IMR-90 (cell line): Measurements from ENCODE around the gene FEN1. TPM values are rescaled to one million over a fixed set of nuclear protein-coding genes. Genes with fewer than 3 reads are reported as not detected.

Experiments
- ATAC-seq: fragments of 200-7000 bp; cut with Tn5 transposase; 2 replicates; pipeline ENCODE4 v1.9.1; 2020; ENCODE audit warnings: low read depth, mild to moderate bottlenecking, moderate library complexity
- BruUV-seq: library from RNA; stranded (reverse); fragments of 400-500 nt; replicated peaks from 2 replicates; lab custom pipeline; 2021; lab: Mats Ljungman, UMichigan
- CTCF ChIA-PET: fragments of 300-600 bp; formaldehyde crosslinking; extraction: SDS; loops from one replicate; lab custom pipeline; 2021; ENCODE audit warnings: antibody characterized with exemption; lab: Yijun Ruan, JAX
- POLR2A ChIA-PET: fragments of 300-600 bp; sonication (Branson Sonifier 250); formaldehyde crosslinking; loops from one replicate; lab custom pipeline; 2022; ENCODE audit warnings: antibody characterized with exemption; ENCODE audit not compliant: unreplicated experiment; lab: Charles Lee
- DNase-seq: peaks from one replicate; pipeline ENCODE4 v3.0.0; 2013
- H2AFZ ChIP-seq: replicated peaks from 2 replicates; pipeline ENCODE3; 2013; ENCODE audit warnings: low read length, mild to moderate bottlenecking; ENCODE audit not compliant: poor library complexity
- H2AK5ac ChIP-seq: 2 replicates; pipeline ENCODE4 v1.6.1; 2013; ENCODE audit warnings: low read depth, low read length, inconsistent platforms
- H2AK9ac ChIP-seq: replicated peaks from 2 replicates; pipeline ENCODE3; 2013; ENCODE audit warnings: mild to moderate bottlenecking, low read depth, low read length, moderate library complexity; ENCODE audit not compliant: poor library complexity
- H2BK120ac ChIP-seq: 2 replicates; pipeline ENCODE4 v1.6.1; 2013; ENCODE audit warnings: low read depth, low read length, inconsistent platforms
- H2BK15ac ChIP-seq: 3 replicates; pipeline ENCODE4 v1.6.1; 2013; ENCODE audit warnings: low read depth, low read length, inconsistent platforms
- H2BK20ac ChIP-seq: 2 replicates; pipeline ENCODE4 v1.6.1; 2013; ENCODE audit warnings: low read depth, mild to moderate bottlenecking, inconsistent platforms, low read length, moderate library complexity
- H2BK5ac ChIP-seq: 2 replicates; pipeline ENCODE4 v1.6.1; 2013; ENCODE audit warnings: mild to moderate bottlenecking, low read depth, low read length, inconsistent platforms; ENCODE audit not compliant: poor library complexity, severe bottlenecking
- H3K14ac ChIP-seq: replicated peaks from 2 replicates; pipeline ENCODE4 v1.6.1; 2013; ENCODE audit warnings: low read depth, low read length, inconsistent platforms
- H3K18ac ChIP-seq: 2 replicates; pipeline ENCODE4 v1.6.1; 2013; ENCODE audit warnings: low read depth, low read length, control low read depth
- H3K23ac ChIP-seq: 2 replicates; pipeline ENCODE4 v1.6.1; 2013; ENCODE audit warnings: low read depth, low read length, inconsistent platforms
- H3K27ac ChIP-seq: 2 replicates; pipeline ENCODE4 v1.5.1; 2013; ENCODE audit warnings: mild to moderate bottlenecking, control low read depth, low read length; ENCODE audit not compliant: insufficient read depth
- H3K27me3 ChIP-seq: 2 replicates; pipeline ENCODE4 v1.6.1; 2013; ENCODE audit warnings: low read length; ENCODE audit not compliant: control insufficient read depth, insufficient read depth
- H3K36me3 ChIP-seq: 2 replicates; pipeline ENCODE4 v1.6.1; 2013; ENCODE audit warnings: low read length, mixed read lengths; ENCODE audit not compliant: control insufficient read depth, insufficient read depth
- H3K4ac ChIP-seq: 2 replicates; pipeline ENCODE4 v1.6.1; 2013; ENCODE audit warnings: low read depth, low read length, inconsistent platforms
- H3K4me1 ChIP-seq: 2 replicates; pipeline ENCODE4 v1.6.1; 2013; ENCODE audit warnings: low read length, mixed read lengths; ENCODE audit not compliant: control insufficient read depth, insufficient read depth
- H3K4me2 ChIP-seq: 2 replicates; pipeline ENCODE4 v1.6.1; 2013; ENCODE audit warnings: low read depth, mild to moderate bottlenecking, control low read depth, low read length, moderate library complexity
- H3K4me3 ChIP-seq: 2 replicates; pipeline ENCODE4 v1.5.1; 2013; ENCODE audit warnings: low read depth, mild to moderate bottlenecking, control low read depth, low read length, moderate library complexity; ENCODE audit not compliant: insufficient read depth
- H3K56ac ChIP-seq: 2 replicates; pipeline ENCODE4 v1.6.1; 2013; ENCODE audit warnings: low read length, inconsistent platforms; ENCODE audit not compliant: insufficient read depth; ENCODE audit errors: extremely low read depth
- H3K79me1 ChIP-seq, 2 experiments: 2 replicates each; pipeline ENCODE4 v1.6.1; 2013; ENCODE audit warnings: low read length in 2 of 2, inconsistent platforms in 1 of 2, low read depth in 1 of 2
- H3K9ac ChIP-seq: 2 replicates; pipeline ENCODE4 v1.6.1; 2013; ENCODE audit warnings: low read depth, low read length, control low read depth
- H3K9me1 ChIP-seq: 2 replicates; pipeline ENCODE4 v1.6.1; 2013; ENCODE audit warnings: low read length, inconsistent platforms; ENCODE audit not compliant: insufficient read depth
- H3K9me3 ChIP-seq: 2 replicates; pipeline ENCODE4 v1.6.1; 2013; ENCODE audit warnings: low read length; ENCODE audit not compliant: control insufficient read depth, insufficient read depth
- H4K20me1 ChIP-seq: 2 replicates; pipeline ENCODE4 v1.6.1; 2013; ENCODE audit warnings: low read length, inconsistent platforms; ENCODE audit not compliant: insufficient read depth
- H4K5ac ChIP-seq: 2 replicates; pipeline ENCODE4 v1.6.1; 2013; ENCODE audit warnings: mild to moderate bottlenecking, low read depth, low read length, control low read depth
- H4K8ac ChIP-seq, 2 experiments: 2 replicates each; pipeline ENCODE4 v1.6.1; 2013; ENCODE audit warnings: low read depth in 2 of 2, low read length in 2 of 2, control low read depth in 1 of 2, inconsistent platforms in 1 of 2
- H4K91ac ChIP-seq: 2 replicates; pipeline ENCODE4 v1.6.1; 2013; ENCODE audit warnings: low read depth, low read length, inconsistent platforms; ENCODE audit not compliant: insufficient read depth
- BHLHE40 ChIP-seq: fragments of 150-350 bp; IDR thresholded peaks from 2 replicates; pipeline ENCODE4 v1.6.1; 2016; ENCODE audit warnings: mild to moderate bottlenecking, low read depth, low read length
- CEBPB ChIP-seq: IDR thresholded peaks from 2 replicates; pipeline ENCODE4 v1.6.1; 2012; ENCODE audit warnings: low read depth, low read length, improper control_type of control experiment
- CTCF ChIP-seq: conservative IDR thresholded peaks from 2 replicates; pipeline ENCODE4 v1.5.1; 2012; ENCODE audit warnings: mild to moderate bottlenecking, low read depth, low read length, improper control_type of control experiment
- ELK1 ChIP-seq: fragments of 150-350 bp; IDR thresholded peaks from 2 replicates; pipeline ENCODE4 v1.6.1; 2016; ENCODE audit warnings: low read depth, mild to moderate bottlenecking, low read length, moderate library complexity, borderline replicate concordance
- FOS ChIP-seq: fragments of 150-350 bp; IDR thresholded peaks from 2 replicates; pipeline ENCODE4 v1.6.1; 2016; ENCODE audit warnings: low read depth, low read length
- MAFK ChIP-seq: IDR thresholded peaks from 2 replicates; pipeline ENCODE4 v1.6.1; 2012; ENCODE audit warnings: low read depth, low read length, improper control_type of control experiment
- MAZ ChIP-seq: IDR thresholded peaks from 2 replicates; pipeline ENCODE4 v1.6.1; 2012; ENCODE audit warnings: low read depth, mild to moderate bottlenecking, low read length, improper control_type of control experiment, moderate library complexity, borderline replicate concordance
- MXI1 ChIP-seq: IDR thresholded peaks from 2 replicates; pipeline ENCODE4 v1.6.1; 2012; ENCODE audit warnings: low read depth, mild to moderate bottlenecking, low read length, moderate library complexity, borderline replicate concordance
- NFE2L2 ChIP-seq: fragments of 150-350 bp; IDR thresholded peaks from 2 replicates; pipeline ENCODE4 v1.6.1; 2016; ENCODE audit warnings: low read depth, mild to moderate bottlenecking, low read length
- POLR2A ChIP-seq: IDR thresholded peaks from 2 replicates; pipeline ENCODE4 v1.6.1; 2012; ENCODE audit warnings: mild to moderate bottlenecking, low read depth, low read length
- RAD21 ChIP-seq: IDR thresholded peaks from 2 replicates; pipeline ENCODE4 v1.6.1; 2012; ENCODE audit warnings: low read length, improper control_type of control experiment
- RCOR1 ChIP-seq: IDR thresholded peaks from 2 replicates; pipeline ENCODE4 v1.6.1; 2012; ENCODE audit warnings: mild to moderate bottlenecking, low read length, improper control_type of control experiment; ENCODE audit not compliant: insufficient replicate concordance
- RFX5 ChIP-seq: IDR thresholded peaks from 2 replicates; pipeline ENCODE4 v1.8.0; 2012; ENCODE audit warnings: low read depth, mild to moderate bottlenecking, low read length, moderate library complexity
- SMC3 ChIP-seq: fragments of 150-350 bp; IDR thresholded peaks from 2 replicates; pipeline ENCODE4 v1.6.1; 2016; ENCODE audit warnings: low read depth, mild to moderate bottlenecking, antibody characterized with exemption, low read length, moderate library complexity
- USF2 ChIP-seq: fragments of 150-350 bp; IDR thresholded peaks from 2 replicates; pipeline ENCODE4 v1.6.1; 2017; ENCODE audit warnings: mild to moderate bottlenecking, antibody characterized with exemption, low read length, low read depth
- WGBS, 2 experiments: methylation state at CpG; one replicate each; pipeline versions ENCODE4 v1.1.5 to v1.1.7; 2013; ENCODE audit warnings: missing lambda C conversion rate in 2 of 2; ENCODE audit not compliant: insufficient read length in 1 of 2; ENCODE audit errors: extremely low coverage in 2 of 2; 5-methylcytosine and 5-hydroxymethylcytosine counted together
- dilution Hi-C: fragments of 300-500 bp; cut with HindIII; formaldehyde crosslinking; loops from one replicate; pipeline ENCODE4 v1.14.3; 2018; ENCODE audit warnings: low sequenced_read_pairs; ENCODE audit not compliant: unreplicated experiment
- in situ Hi-C: fragments of 300-500 bp; cut with MboI; formaldehyde crosslinking; loops from 3 replicates; pipeline ENCODE4 v1.14.3; 2019; ENCODE audit warnings: low sequenced_read_pairs, inconsistent platforms, mixed read lengths
- intact Hi-C: fragments of 100-400 bp; cut with micrococcal nuclease; formaldehyde crosslinking; loops from 2 replicates; pipeline ENCODE4 v1.10.0; 2022
- polyA plus RNA-seq, 3 experiments: library from polyadenylated mRNA; depleted of rRNA; stranded (reverse); fragments of >200 nt; gene quantifications; 2 replicates each; pipeline ENCODE4 v1.2.3, GENCODE V29; 2012; ENCODE audit warnings: low replicate concordance in 1 of 3
- total RNA-seq: library from RNA; depleted of rRNA; stranded (reverse); fragments of >200 nt; gene quantifications from 2 replicates; pipeline ENCODE4 v1.2.3, GENCODE V29; 2012

FEN1 gene
- total and polyA plus RNA-seq, 2 of the 4 experiments (the other 2 are of a cell fraction) = 23.0 to 41.9 TPM

- H2AK9ac ChIP-seq = no peak overlapping the region
- peaks cover 20 to 82% of the 10 kb centered on the region in 2 experiments for H3K79me1 ChIP-seq
- H2BK120ac ChIP-seq = no peak overlapping the region
- H2BK15ac ChIP-seq = no peak overlapping the region
- H2AK5ac ChIP-seq = no peak overlapping the region
- no peak for DNase-seq
- dilution Hi-C loops (no loop called here), intact Hi-C loops (no loop called here), in situ Hi-C loops (no loop called here)
- H3K36me3 ChIP-seq = peaks cover under 1% of the 10 kb centered on the region; the same call in 1 of the 2 replicates
- BruUV-seq = no TSS peak
- ATAC-seq = no peak
- TF ChIP-seq ELK1 = no peak
- TF ChIP-seq MAZ = no peak
- TF ChIP-seq RFX5 = no peak
- TF ChIP-seq USF2 = no peak
- no peak for TF ChIP-seq CTCF
- no peak for TF ChIP-seq FOS
- no peak for TF ChIP-seq RAD21
- no peak for TF ChIP-seq RCOR1
- TF ChIP-seq CEBPB = no peak
- TF ChIP-seq MXI1 = no peak
- no peak for TF ChIP-seq MAFK
- TF ChIP-seq NFE2L2 = no peak
- no peak for TF ChIP-seq BHLHE40
- no peak for TF ChIP-seq POLR2A
- TF ChIP-seq SMC3 = no peak
- H3K18ac ChIP-seq = no peak overlapping the region
- H4K5ac ChIP-seq = no peak overlapping the region
- no peak overlapping the region for H3K4me3 ChIP-seq
- peaks cover 45% of the 10 kb centered on the region; the same call in 1 of the 2 replicates for H4K20me1 ChIP-seq
- H3K14ac ChIP-seq = no peak overlapping the region
- no peak overlapping the region for H3K4ac ChIP-seq
- no peak overlapping the region for H3K23ac ChIP-seq
- peaks cover 16% of the 10 kb centered on the region; the same call in 1 of the 2 replicates for H3K4me1 ChIP-seq
- H3K9ac ChIP-seq = no peak overlapping the region
- no peak overlapping the region for H2BK20ac ChIP-seq
- no peak overlapping the region for H4K91ac ChIP-seq
- POLR2A ChIA-PET = no interaction called here
- no peak overlapping the region for H2AFZ ChIP-seq
- no peak overlapping the region for H2BK5ac ChIP-seq
- H4K8ac ChIP-seq = no peak overlapping the region
- H3K27me3 ChIP-seq = no peaks in the 10 kb centered on the region
- no CpG with 5 or more reads among the region's 4 CpGs for WGBS, 2 experiments
- CTCF ChIA-PET = interaction anchor here (1.4 kb wide), 1 partner anchor 276 kb away, joined by 3 read pairs; no protein-coding TSS in a partner anchor
- H3K27ac ChIP-seq = no peak overlapping the region
- H3K9me1 ChIP-seq = peaks cover 24% of the 10 kb centered on the region
- no peaks in the 10 kb centered on the region for H3K9me3 ChIP-seq
- H3K4me2 ChIP-seq = no peak overlapping the region
- no peak overlapping the region for H3K56ac ChIP-seq
Measured at GRCh38 chr11:61832207-61832606, 39.5 kb downstream of the FEN1 start.
